Measurements from ENCODE around the gene COL19A1.

COL19A1 gene

DNA sequence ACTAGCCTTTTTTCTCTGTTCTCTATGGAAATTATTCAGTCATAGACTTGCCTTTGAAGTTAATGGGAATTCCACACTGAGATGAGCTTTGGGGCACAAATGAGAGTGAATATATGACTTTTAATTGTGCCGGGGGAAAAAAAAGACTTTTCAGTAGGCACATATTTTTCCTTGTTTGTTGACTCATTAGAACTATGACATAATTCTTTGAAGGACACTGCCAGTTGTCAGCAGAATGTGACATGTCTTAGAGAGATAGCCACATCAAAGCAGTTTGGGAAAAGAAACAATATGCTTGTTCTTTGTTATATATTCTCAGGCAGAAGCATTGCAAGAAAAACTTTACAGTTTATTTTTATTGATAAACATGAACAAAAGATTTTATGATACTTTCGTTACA lies 298.2 kb downstream of the COL19A1 start:
- no peak overlapping the region for H3K4me3 ChIP-seq (ENCODE audit: low read depth, low read length)
- no peak for DNase-seq
- in situ Hi-C loops (cut with HindIII; ENCODE audit: low pct_ligation_motif_present, low sequenced_read_pairs) = no loop called here
- H3K36me3 ChIP-seq (replicated peaks) = no peaks in the 10 kb centered on the region
- H3K27me3 ChIP-seq (replicated peaks) = peaks cover 3% of the 10 kb centered on the region
- no peak overlapping the region for H3K27ac ChIP-seq
- TF ChIP-seq, protein P1, sequence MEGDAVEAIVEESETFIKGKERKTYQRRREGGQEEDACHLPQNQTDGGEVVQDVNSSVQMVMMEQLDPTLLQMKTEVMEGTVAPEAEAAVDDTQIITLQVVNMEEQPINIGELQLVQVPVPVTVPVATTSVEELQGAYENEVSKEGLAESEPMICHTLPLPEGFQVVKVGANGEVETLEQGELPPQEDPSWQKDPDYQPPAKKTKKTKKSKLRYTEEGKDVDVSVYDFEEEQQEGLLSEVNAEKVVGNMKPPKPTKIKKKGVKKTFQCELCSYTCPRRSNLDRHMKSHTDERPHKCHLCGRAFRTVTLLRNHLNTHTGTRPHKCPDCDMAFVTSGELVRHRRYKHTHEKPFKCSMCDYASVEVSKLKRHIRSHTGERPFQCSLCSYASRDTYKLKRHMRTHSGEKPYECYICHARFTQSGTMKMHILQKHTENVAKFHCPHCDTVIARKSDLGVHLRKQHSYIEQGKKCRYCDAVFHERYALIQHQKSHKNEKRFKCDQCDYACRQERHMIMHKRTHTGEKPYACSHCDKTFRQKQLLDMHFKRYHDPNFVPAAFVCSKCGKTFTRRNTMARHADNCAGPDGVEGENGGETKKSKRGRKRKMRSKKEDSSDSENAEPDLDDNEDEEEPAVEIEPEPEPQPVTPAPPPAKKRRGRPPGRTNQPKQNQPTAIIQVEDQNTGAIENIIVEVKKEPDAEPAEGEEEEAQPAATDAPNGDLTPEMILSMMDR (IDR thresholded peaks at IDR 0.05; ENCODE audit: low read depth, low read length, missing control alignments) = no peak

GRCh38 chr6:70166088-70166958 lies 300.0 kb downstream of the COL19A1 start:
- in situ Hi-C loops (cut with HindIII; ENCODE audit: low pct_ligation_motif_present, low sequenced_read_pairs) = no loop called here
- H3K27me3 ChIP-seq (replicated peaks) = peaks cover 3% of the 10 kb centered on the region
- H3K36me3 ChIP-seq (replicated peaks) = no peaks in the 10 kb centered on the region
- TF ChIP-seq, protein P1 (IDR thresholded peaks at IDR 0.05; ENCODE audit: low read depth, low read length, missing control alignments) = peak; percentile 86
- H3K27ac ChIP-seq = no peak overlapping the region
- peak; percentile 45 for DNase-seq
- peak overlapping the region; percentile 44 for H3K4me3 ChIP-seq (ENCODE audit: low read depth, low read length)

DNA sequence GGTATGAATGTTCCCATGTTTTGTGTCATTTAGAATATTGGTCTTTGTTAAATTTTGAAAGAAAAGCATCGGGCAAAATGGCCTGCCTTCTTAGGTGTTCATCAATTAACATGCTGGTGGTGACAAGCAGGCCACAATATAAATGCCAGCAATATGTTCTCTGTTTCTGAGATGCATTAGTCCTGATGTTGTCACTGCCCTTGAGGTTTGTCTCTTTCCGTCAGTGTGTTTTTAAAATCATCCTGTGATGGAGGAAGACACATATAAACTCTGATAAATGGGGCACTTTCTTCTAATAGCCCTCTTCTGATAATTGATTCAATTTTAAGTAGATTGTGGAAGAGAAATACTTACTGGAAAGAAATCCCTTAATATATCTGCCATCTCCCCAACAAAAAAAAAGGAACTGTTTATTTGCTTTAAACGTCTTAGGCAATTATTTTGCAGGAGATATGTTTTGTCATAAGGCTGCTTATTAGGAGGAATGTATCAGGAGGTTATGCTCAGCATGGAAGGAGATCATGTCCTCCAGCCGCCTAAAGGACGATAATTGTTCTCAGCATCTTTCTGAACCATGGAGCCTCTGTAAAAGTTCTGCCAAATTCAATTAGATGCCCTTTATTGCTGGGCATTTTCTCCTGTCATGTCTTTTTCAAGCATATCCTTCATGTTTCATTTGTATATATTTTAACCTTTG lies 302.5 kb downstream of the COL19A1 start:
- TF ChIP-seq, protein P1 (IDR thresholded peaks at IDR 0.05; ENCODE audit: low read depth, low read length, missing control alignments) = no peak
- Histone ChIP-seq H3K27ac (no peak overlapping the region), H3K27me3 (replicated peaks) (peaks cover 3% of the 10 kb centered on the region), H3K4me3 (ENCODE audit: low read depth, low read length) (no peak overlapping the region), H3K36me3 (replicated peaks) (no peaks in the 10 kb centered on the region)
- no peak for DNase-seq
- in situ Hi-C loops (cut with HindIII; ENCODE audit: low pct_ligation_motif_present, low sequenced_read_pairs) = no loop called here

- Histone ChIP-seq H3K27me3 (replicated peaks) (peaks cover 3% of the 10 kb centered on the region), H3K36me3 (replicated peaks) (no peaks in the 10 kb centered on the region), H3K4me3 (ENCODE audit: low read depth, low read length) (no peak overlapping the region), H3K27ac (no peak overlapping the region)
- TF ChIP-seq, protein P1 (IDR thresholded peaks at IDR 0.05; ENCODE audit: low read depth, low read length, missing control alignments) = no peak
- DNase-seq = no peak
- in situ Hi-C loops (cut with HindIII; ENCODE audit: low pct_ligation_motif_present, low sequenced_read_pairs) = no loop called here
These were observed 304.9 kb downstream of the COL19A1 start for GRCh38 chr6:70171236-70171635.

DNA sequence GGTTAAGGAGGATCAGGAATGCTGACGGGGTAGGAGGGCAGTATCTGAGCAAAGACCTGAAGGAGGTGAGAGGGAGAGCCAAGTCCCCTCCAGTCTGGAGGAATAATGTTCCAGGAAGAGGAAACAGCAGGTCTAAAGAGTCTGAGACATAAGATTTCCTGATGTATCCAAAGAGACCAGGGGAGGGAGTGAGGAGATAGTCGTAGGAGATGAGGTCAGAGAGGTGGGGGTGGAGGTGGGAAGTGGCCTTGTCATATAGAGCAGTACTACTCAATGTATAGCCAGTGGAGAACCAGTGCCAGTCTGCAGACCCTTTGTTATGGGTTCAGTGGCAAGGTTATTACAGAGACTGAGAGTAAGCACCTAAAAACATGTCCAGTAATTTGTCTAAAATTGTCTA lies 305.9 kb downstream of the COL19A1 start:
- TF ChIP-seq, protein P1 (IDR thresholded peaks at IDR 0.05; ENCODE audit: low read depth, low read length, missing control alignments) = no peak
- in situ Hi-C loops (cut with HindIII; ENCODE audit: low pct_ligation_motif_present, low sequenced_read_pairs) = no loop called here
- Histone ChIP-seq H3K27ac (no peak overlapping the region), H3K27me3 (replicated peaks) (no peaks in the 10 kb centered on the region), H3K36me3 (replicated peaks) (no peaks in the 10 kb centered on the region), H3K4me3 (ENCODE audit: low read depth, low read length) (no peak overlapping the region)
- no peak for DNase-seq

Data from brain microvascular endothelial cell (primary cell).